ENCODE measurements around the gene ANKUB1.

ANKUB1 gene

GRCh38 chr3:149790268-149790667 is 2.1 kb downstream of the ANKUB1 start:
- Histone ChIP-seq H3K27me3 (replicated peaks; ENCODE audit: control insufficient read depth, insufficient read depth, low read length) (no peaks in the 10 kb centered on the region), H3K36me3 (ENCODE audit: control insufficient read depth, insufficient read depth, low read length) (no peaks in the 10 kb centered on the region), H3K4me3 (replicated peaks; ENCODE audit: low read depth, low read length) (no peak overlapping the region)
- no peak for DNase-seq (ENCODE audit: extremely low read depth, insufficient read length)
- TF ChIP-seq CTCF (IDR thresholded peaks at IDR 0.05; ENCODE audit: insufficient read depth, low read length, poor library complexity, severe bottlenecking), result no peak

GRCh38 chr3:149784064-149784704 is 8.2 kb downstream of the ANKUB1 start:
- Histone ChIP-seq H3K4me3 (replicated peaks; ENCODE audit: low read depth, low read length) (no peak overlapping the region), H3K36me3 (ENCODE audit: control insufficient read depth, insufficient read depth, low read length) (no peaks in the 10 kb centered on the region), H3K27me3 (replicated peaks; ENCODE audit: control insufficient read depth, insufficient read depth, low read length) (no peaks in the 10 kb centered on the region)
- no peak for DNase-seq (ENCODE audit: extremely low read depth, insufficient read length)
- no peak for TF ChIP-seq CTCF (IDR thresholded peaks at IDR 0.05; ENCODE audit: insufficient read depth, low read length, poor library complexity, severe bottlenecking)

GRCh38 chr3:149783576-149783975 is 8.8 kb downstream of the ANKUB1 start:
- Histone ChIP-seq H3K27me3 (replicated peaks; ENCODE audit: control insufficient read depth, insufficient read depth, low read length) (no peaks in the 10 kb centered on the region), H3K36me3 (ENCODE audit: control insufficient read depth, insufficient read depth, low read length) (no peaks in the 10 kb centered on the region), H3K4me3 (replicated peaks; ENCODE audit: low read depth, low read length) (no peak overlapping the region)
- TF ChIP-seq CTCF (IDR thresholded peaks at IDR 0.05; ENCODE audit: insufficient read depth, low read length, poor library complexity, severe bottlenecking), result no peak
- DNase-seq (ENCODE audit: extremely low read depth, insufficient read length), result no peak

- H3K36me3 ChIP-seq (ENCODE audit: control insufficient read depth, insufficient read depth, low read length), result no peaks in the 10 kb centered on the region
- no peak overlapping the region for H3K4me3 ChIP-seq (replicated peaks; ENCODE audit: low read depth, low read length)
- no peak for TF ChIP-seq CTCF (IDR thresholded peaks at IDR 0.05; ENCODE audit: insufficient read depth, low read length, poor library complexity, severe bottlenecking)
- DNase-seq (ENCODE audit: extremely low read depth, insufficient read length), result no peak
- no peaks in the 10 kb centered on the region for H3K27me3 ChIP-seq (replicated peaks; ENCODE audit: control insufficient read depth, insufficient read depth, low read length)
These were observed 10.6 kb downstream of the ANKUB1 start for GRCh38 chr3:149781741-149782140.

- Histone ChIP-seq H3K4me3 (replicated peaks; ENCODE audit: low read depth, low read length) (no peak overlapping the region), H3K36me3 (ENCODE audit: control insufficient read depth, insufficient read depth, low read length) (no peaks in the 10 kb centered on the region), H3K27me3 (replicated peaks; ENCODE audit: control insufficient read depth, insufficient read depth, low read length) (no peaks in the 10 kb centered on the region)
- TF ChIP-seq CTCF (IDR thresholded peaks at IDR 0.05; ENCODE audit: insufficient read depth, low read length, poor library complexity, severe bottlenecking), result no peak
- DNase-seq (ENCODE audit: extremely low read depth, insufficient read length), result no peak
These were observed 11.1 kb downstream of the ANKUB1 start for GRCh38 chr3:149781211-149781610.

Measured in GM06990 (cell line).